ENCODE results near the gene ARFGAP3.

ARFGAP3 gene

DNA sequence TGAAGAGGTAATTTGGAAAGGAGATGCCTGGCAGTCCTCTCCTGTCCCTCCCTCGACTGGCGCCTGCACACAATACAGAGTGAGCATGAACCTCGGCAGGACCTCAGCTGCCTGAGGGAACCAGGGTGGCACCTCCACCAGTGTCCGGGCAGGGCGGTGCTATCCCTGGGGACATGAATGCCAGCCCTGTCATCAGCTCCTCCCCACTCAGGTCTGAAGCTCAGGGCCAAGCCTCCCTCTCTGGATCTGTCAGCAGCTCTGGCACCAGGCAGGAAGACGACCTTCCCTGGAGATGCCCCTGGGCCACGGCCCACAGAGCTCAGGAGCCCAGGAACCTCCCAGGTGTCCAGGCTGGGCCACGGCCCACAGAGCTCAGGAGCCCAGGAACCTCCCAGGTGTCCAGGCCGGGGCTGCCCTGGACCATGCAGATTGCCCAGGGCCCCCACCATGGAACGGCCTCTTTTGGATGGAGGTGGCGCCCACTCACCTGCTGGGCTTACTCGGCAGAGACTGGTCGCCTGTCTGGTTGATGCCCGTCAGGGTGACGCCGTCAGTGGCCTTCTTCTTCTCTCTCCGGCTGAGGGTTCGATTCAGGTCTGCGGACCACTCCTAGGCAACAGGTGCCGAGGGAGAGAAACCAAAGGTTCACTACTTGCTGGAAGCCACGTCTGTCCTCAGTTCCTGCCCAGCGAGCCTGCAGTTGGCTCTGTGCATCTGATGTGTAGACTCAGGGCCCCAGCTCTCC, 21.7 kb upstream of the ARFGAP3 start:
- Histone ChIP-seq H3K27me3 (ENCODE audit: low read depth) (no peaks in the 10 kb centered on the region), H3K4me3 (no peak overlapping the region), H3K36me3 (replicated peaks) (peaks cover 27% of the 10 kb centered on the region), H3K4me1 (no peaks in the 10 kb centered on the region), H3K9me3 (no peaks in the 10 kb centered on the region)
- in situ Hi-C loops (cut with MboI; ENCODE audit: low sequenced_read_pairs), result no loop called here
- no peak for DNase-seq (ENCODE audit: low spot score in 2 of 2)

DNA sequence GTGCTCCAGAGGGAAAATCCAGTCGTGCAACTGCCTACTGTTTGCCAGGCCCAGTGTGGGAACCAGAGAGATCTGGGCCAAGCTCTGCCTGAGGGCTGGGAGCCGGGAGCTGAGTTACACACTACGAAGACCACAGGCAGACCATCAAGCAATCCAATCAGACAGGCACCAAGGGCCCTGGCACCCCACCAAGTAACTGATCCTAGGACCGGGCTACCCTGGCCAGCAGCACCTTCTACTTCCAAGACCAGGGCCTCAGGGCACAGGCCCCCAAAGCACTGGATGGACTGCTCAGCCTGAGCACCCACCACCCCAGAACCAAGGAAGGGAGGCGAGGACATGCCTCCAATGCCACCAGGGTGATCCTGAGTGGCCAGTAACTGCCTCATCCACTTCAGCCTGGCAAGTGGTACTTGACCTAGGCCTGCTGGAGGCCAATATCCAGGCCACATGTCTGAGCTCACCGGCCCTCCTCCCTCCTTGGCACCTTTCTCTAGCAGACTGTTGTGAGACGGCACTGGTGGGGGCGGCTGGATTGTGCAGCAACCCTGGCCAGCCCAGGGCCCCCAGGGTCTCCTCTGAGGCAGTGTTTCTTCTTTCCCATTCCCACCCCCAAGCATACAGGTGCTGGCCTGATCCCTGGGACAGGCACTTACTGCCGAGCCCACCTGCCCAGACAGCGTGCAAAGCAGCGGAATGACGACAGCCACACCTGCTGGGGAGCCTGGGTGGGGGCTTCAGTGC, 20.7 kb upstream of the ARFGAP3 start:
- Histone ChIP-seq H3K9me3 (no peaks in the 10 kb centered on the region), H3K36me3 (replicated peaks) (peaks cover 21% of the 10 kb centered on the region), H3K4me1 (no peaks in the 10 kb centered on the region), H3K27me3 (ENCODE audit: low read depth) (no peaks in the 10 kb centered on the region), H3K4me3 (no peak overlapping the region)
- in situ Hi-C loops (cut with MboI; ENCODE audit: low sequenced_read_pairs), result no loop called here
- DNase-seq (ENCODE audit: low spot score in 2 of 2), result no peak

DNA sequence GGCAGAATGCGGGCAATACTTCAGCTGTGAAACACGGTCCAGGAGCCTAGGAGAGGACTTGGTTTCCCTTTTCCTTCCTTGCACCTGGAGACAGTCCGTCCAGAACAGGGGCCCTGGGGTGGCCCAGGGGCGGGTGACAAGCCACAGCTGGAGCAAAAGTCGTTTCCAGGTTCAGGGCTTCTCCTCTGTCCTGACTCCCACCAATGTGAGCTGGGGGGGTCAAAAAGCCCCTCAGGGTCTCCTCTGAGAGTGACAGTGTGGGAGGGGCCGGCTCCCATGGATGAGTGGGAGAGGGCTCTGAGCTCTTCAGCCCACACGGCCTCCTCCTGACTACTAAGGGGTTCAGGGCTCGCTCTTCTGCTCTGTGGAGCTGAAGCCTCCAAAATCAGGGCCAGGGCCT, 20.1 kb upstream of the ARFGAP3 start:
- Histone ChIP-seq H3K27me3 (ENCODE audit: low read depth) (no peaks in the 10 kb centered on the region), H3K9me3 (no peaks in the 10 kb centered on the region), H3K4me3 (no peak overlapping the region), H3K4me1 (no peaks in the 10 kb centered on the region), H3K36me3 (replicated peaks) (peaks cover 16% of the 10 kb centered on the region)
- in situ Hi-C loops (cut with MboI; ENCODE audit: low sequenced_read_pairs), result no loop called here
- no peak for DNase-seq (ENCODE audit: low spot score in 2 of 2)

DNA sequence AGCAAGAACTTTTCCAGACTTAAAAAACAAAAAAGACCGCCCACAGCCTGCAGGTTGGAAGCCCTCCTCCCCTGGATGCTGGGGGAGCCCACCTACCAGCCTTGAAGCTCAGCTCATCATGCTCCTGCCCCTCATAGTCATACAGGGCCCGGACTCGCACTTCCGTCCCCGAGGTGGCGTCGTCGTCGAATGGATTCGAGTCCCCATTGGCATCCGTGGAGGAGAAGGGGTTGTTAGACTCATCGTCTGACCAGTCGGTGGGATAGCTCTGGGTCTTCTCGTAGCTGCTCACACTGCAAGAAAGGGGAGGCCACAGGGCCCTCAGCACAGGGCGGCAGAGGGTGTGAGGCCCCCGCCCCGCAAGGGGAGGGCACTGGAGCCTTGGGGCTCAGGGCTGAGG, 19.0 kb upstream of the ARFGAP3 start:
- no peak overlapping the region for H3K4me3 ChIP-seq
- in situ Hi-C loops (cut with MboI; ENCODE audit: low sequenced_read_pairs), result no loop called here
- peaks cover 11% of the 10 kb centered on the region for H3K36me3 ChIP-seq (replicated peaks)
- DNase-seq (ENCODE audit: low spot score in 2 of 2), result no peak
- no peaks in the 10 kb centered on the region for H3K27me3 ChIP-seq (ENCODE audit: low read depth)
- H3K9me3 ChIP-seq, result no peaks in the 10 kb centered on the region
- H3K4me1 ChIP-seq, result no peaks in the 10 kb centered on the region

DNA sequence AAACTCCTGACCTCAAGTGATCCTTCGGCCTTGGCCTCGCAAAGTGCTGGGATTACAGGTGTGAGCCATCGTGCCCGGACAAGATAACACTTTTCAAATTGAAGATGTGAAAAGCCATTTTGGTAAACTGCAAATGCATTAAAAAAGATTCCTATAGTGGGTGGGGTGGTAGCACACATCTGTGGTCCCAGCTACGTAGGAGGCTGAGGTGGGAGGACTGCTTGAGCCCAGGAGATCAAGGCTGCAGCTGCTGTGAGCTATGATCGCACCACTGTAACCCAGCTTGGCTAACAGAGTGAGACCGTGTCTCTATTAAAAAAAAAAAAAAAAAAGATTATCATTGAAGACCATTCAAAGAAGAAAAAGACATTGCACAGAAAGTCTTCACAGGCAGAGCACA, 16.9 kb upstream of the ARFGAP3 start:
- Histone ChIP-seq H3K4me3 (no peak overlapping the region), H3K27me3 (ENCODE audit: low read depth) (no peaks in the 10 kb centered on the region), H3K4me1 (no peaks in the 10 kb centered on the region), H3K36me3 (replicated peaks) (peaks cover 8% of the 10 kb centered on the region), H3K9me3 (no peaks in the 10 kb centered on the region)
- in situ Hi-C loops (cut with MboI; ENCODE audit: low sequenced_read_pairs), result no loop called here
- no peak for DNase-seq (ENCODE audit: low spot score in 2 of 2)

DNA sequence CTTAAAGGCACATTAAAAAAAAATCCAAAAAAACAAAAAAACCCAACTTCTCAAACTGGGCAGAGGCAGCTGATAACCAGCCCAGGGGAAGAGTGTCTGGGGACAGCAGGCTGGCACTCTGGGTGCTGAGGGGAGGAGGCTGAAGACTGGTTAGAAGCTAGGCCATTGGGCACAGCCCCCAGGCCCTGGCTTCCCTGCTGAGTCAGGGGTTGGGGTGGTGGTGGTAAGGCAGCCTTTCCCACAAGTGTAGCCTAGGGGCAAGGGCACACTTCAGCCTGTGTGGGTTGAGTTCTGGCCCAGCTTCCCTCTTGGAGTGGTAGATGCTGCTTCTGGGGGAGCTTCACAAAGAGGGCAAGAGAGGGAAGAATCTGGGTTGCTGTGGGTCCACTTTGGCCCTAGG, 16.3 kb upstream of the ARFGAP3 start:
- in situ Hi-C loops (cut with MboI; ENCODE audit: low sequenced_read_pairs), result no loop called here

DNA sequence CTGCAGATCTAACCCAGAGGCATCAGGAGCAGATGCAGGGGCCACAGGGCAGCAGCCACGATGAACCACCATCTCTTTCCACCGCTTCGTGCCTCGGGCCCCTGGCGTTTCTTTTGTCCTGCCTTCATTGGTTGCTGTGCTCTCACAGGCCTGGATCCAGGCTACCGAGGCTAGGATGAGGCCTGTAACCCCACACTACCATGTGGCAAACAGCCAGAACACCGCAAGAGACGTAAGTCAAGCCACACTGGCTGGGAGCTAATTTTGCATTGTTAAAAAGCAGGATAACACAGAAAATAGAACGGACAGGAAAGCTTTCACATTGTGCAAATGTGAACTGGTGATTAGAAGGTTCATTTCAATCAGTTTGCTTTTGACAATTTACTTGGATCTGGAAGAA, 15.7 kb upstream of the ARFGAP3 start:
- Histone ChIP-seq H3K4me3 (no peak overlapping the region), H3K4me1 (no peaks in the 10 kb centered on the region), H3K9me3 (no peaks in the 10 kb centered on the region), H3K36me3 (replicated peaks) (peaks cover 4% of the 10 kb centered on the region), H3K27me3 (ENCODE audit: low read depth) (no peaks in the 10 kb centered on the region)
- in situ Hi-C loops (cut with MboI; ENCODE audit: low sequenced_read_pairs), result no loop called here
- DNase-seq (ENCODE audit: low spot score in 2 of 2), result no peak

More for the DNA sequence above, 16.3 kb upstream of the ARFGAP3 start:
- no peak for DNase-seq (ENCODE audit: low spot score in 2 of 2)
- Histone ChIP-seq H3K27me3 (ENCODE audit: low read depth) (no peaks in the 10 kb centered on the region), H3K4me1 (no peaks in the 10 kb centered on the region), H3K4me3 (no peak overlapping the region), H3K36me3 (replicated peaks) (peaks cover 4% of the 10 kb centered on the region), H3K9me3 (no peaks in the 10 kb centered on the region)

DNA sequence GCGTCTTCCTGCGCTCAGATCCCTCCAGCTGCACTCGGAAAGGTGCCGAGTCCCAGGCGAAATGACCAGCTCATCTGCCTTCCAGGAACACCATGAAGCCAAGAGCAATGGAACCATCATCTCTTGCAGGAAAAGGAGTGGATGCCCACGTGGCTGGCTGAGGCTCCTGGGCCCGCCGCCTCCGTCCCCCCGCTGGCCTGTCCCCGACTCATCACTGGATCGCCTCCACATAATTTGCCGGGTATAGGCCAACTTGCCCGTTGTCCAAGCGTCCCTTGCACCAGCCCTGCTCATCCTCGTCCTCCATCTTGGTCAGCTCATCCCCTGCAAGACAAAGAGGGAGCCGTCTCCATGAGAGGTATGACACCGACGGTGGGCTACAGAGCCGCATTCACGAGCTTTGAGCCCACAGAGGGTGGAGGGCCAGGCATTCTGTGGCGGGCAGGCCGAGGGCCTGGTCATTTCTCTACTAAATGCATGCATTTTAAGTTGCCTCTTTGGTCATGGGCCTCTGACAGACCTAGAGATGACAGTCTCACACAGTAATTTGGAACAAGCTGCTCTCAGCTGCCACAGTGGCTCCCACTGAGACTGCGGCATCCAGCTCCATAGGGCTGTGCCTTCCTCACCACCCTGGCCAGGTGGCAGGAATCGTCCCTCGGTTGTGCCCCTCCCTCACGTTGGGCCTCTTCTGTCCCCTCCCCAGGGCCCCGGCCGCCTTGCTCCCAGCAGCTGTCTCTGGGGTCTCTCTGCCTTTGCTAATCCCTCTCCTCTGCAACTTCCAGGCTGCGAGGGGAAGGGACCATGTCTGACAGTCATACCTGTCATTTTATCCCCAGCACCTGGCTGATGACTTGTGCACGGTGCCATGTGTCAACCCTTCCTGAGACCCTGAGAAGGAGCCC, 14.3 kb upstream of the ARFGAP3 start:
- DNase-seq (ENCODE audit: low spot score in 2 of 2), result no peak
- no peaks in the 10 kb centered on the region for H3K9me3 ChIP-seq
- no peaks in the 10 kb centered on the region; the same call in none of the 2 replicates for H3K36me3 ChIP-seq (replicated peaks)
- no peaks in the 10 kb centered on the region for H3K27me3 ChIP-seq (ENCODE audit: low read depth)
- in situ Hi-C loops (cut with MboI; ENCODE audit: low sequenced_read_pairs), result no loop called here
- H3K4me3 ChIP-seq, result no peak overlapping the region
- H3K4me1 ChIP-seq, result no peaks in the 10 kb centered on the region

DNA sequence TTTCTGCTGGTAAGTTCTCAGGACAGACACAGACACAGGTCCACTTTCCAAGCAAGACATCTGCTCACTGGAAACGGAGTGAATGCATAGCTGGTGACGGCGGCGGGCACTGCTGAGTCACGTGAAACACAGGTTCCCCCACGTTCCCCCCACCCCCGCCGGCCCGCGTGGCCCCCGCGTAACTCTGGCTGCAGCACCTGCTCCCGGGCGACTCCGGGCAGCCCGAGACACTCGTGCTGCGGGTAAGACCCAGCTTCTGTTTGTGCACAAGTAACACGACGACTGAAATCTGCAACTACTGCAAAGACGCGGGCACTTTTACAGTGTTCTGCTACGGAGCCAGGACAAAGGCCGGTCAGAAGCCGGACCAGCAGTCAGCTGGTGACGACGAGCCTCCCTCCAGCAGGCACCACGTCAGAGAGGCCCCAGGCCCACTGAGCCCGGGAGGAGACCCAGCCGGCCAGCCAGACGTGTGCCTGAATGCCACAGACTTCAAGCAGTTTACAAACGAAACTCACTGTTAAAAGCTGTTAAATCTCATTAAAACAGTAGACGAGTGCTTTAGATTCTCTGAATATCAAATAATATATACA, 12.9 kb upstream of the ARFGAP3 start:
- Histone ChIP-seq H3K4me3 (no peak overlapping the region), H3K9me3 (no peaks in the 10 kb centered on the region), H3K36me3 (replicated peaks) (no peaks in the 10 kb centered on the region; the same call in none of the 2 replicates), H3K4me1 (no peaks in the 10 kb centered on the region), H3K27me3 (ENCODE audit: low read depth) (no peaks in the 10 kb centered on the region)
- in situ Hi-C loops (cut with MboI; ENCODE audit: low sequenced_read_pairs), result no loop called here
- no peak for DNase-seq (ENCODE audit: low spot score in 2 of 2)

DNA sequence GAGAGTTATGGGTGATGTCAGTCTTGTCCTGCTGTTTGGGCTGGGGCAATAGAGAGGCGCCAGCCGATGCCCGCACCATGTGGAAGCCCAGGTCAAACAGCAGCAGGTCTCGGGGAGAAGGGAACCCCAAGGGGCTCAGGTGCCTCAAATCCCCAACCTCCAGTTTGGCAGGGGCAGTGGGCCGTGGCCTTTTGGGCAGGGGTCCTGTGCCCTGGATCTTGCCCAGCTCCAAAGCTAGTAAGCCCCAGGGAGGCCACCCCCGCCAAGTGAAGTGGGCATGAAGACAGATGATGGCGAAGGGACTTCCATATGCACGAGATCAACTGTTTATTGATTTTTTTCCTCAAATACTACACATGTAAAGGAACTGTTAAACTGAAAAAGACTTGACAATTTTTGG, 12.4 kb upstream of the ARFGAP3 start:
- no peak overlapping the region for H3K4me3 ChIP-seq
- H3K9me3 ChIP-seq, result no peaks in the 10 kb centered on the region
- in situ Hi-C loops (cut with MboI; ENCODE audit: low sequenced_read_pairs), result no loop called here
- no peaks in the 10 kb centered on the region for H3K27me3 ChIP-seq (ENCODE audit: low read depth)
- no peaks in the 10 kb centered on the region; the same call in 1 of the 2 replicates for H3K36me3 ChIP-seq (replicated peaks)
- no peaks in the 10 kb centered on the region for H3K4me1 ChIP-seq
- no peak for DNase-seq (ENCODE audit: low spot score in 2 of 2)

DNA sequence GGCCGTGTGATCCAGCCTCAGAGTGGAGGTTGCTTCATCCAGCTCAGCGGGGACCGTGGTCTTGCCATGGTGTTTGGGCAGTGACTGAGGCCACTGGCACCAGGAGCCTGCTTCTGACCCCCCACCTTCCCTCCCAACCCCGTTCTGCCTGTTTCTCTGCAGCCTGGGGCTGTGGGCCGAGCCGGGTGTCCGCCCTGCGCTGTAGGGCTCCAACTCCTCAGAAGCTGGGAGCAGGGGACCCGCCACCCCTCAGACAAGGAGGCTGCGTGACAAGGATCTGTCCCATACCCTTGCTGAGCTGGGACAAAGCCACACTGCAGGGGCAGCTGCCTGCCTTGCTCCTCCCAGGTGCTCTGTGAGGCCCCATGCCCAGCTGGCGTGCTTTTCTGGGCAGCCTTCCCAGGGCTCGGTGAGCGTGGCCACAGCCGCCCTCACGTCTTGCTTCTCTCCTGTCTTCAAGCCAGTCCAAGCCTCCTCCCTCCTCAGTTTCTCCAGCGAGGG, 11.7 kb upstream of the ARFGAP3 start:
- no peaks in the 10 kb centered on the region for H3K4me1 ChIP-seq
- no peak for DNase-seq (ENCODE audit: low spot score in 2 of 2)
- no peak overlapping the region for H3K4me3 ChIP-seq
- H3K36me3 ChIP-seq (replicated peaks), result no peaks in the 10 kb centered on the region; the same call in 1 of the 2 replicates
- H3K27me3 ChIP-seq (ENCODE audit: low read depth), result no peaks in the 10 kb centered on the region
- H3K9me3 ChIP-seq, result no peaks in the 10 kb centered on the region
- in situ Hi-C loops (cut with MboI; ENCODE audit: low sequenced_read_pairs), result no loop called here

DNA sequence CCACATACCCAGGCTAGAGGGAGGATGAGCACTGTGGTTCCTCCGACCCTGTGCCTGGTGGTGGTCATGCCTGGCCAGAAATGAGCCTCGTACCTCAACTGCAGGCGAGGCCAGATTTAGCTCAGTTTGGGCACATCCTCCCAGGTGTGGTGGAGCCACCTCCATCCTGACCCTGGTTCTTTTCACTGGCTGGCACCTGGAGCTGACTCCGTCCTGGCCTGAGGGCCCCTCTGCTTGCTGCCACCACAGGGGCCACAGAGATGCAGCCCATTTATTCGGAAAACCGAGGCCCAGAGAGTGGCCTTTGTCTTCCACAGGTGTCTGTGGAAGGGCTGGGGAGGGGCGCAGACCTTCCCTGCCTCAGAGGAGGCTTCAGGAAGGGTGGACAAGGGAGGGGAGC, 9.0 kb upstream of the ARFGAP3 start:
- Histone ChIP-seq H3K36me3 (replicated peaks) (no peaks in the 10 kb centered on the region), H3K27me3 (ENCODE audit: low read depth) (no peaks in the 10 kb centered on the region), H3K4me1 (no peaks in the 10 kb centered on the region), H3K4me3 (no peak overlapping the region), H3K9me3 (no peaks in the 10 kb centered on the region)
- in situ Hi-C loops (cut with MboI; ENCODE audit: low sequenced_read_pairs), result no loop called here
- DNase-seq (ENCODE audit: low spot score in 2 of 2), result no peak

DNA sequence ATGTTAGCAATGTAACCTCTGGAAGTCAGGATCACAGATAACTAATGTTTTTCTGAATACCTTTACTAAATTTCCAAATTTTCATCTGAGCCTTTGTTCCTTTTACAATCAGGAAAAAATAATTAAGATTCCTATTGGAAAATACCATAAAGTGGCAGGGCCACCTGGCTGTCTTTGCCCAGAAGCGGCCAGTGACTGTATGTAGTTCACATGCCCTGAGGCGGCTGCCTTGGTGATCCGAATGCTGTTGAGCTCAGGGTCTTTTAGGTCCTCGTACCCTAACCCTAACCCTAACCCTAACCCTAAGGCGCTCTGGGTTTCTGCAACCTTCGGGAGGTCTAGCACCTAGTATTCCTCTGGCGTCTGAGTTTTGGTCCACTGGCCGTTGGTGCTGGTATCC, 8.5 kb upstream of the ARFGAP3 start:
- no peaks in the 10 kb centered on the region for H3K9me3 ChIP-seq
- in situ Hi-C loops (cut with MboI; ENCODE audit: low sequenced_read_pairs), result no loop called here
- DNase-seq (ENCODE audit: low spot score in 2 of 2), result no peak
- H3K4me3 ChIP-seq, result no peak overlapping the region
- H3K4me1 ChIP-seq, result no peaks in the 10 kb centered on the region
- no peaks in the 10 kb centered on the region for H3K36me3 ChIP-seq (replicated peaks)
- no peaks in the 10 kb centered on the region for H3K27me3 ChIP-seq (ENCODE audit: low read depth)

Measured in HAP-1 (cell line).